ENCODE results near the gene NKX2-4. TPM values are rescaled to one million over a fixed set of nuclear protein-coding genes. Genes with fewer than 3 reads are reported as not detected.

NKX2-4 gene
- total RNA-seq, 1 donor from 2014 or later = not detected

DNA sequence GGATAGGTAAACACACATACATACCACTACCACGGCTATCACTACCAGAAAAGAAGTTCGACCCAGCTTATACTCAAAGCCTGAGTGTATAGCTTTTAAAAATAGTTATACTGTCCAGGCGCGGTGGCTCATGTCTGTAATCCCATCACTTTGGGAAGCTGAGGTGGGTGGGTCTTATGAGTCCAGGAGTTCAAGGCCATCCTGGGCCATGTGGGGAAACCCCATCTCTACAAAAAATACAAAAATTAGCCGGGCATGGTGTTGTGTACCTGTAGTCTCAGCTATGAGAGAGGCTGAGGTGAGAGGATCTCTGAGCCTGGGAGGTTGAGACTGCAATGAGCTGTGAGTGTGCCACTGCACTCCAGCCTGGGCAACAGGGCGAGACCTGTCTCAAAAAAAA is 32.9 kb downstream of the NKX2-4 start:
- no peak for DNase-seq (ENCODE audit: extremely low read depth, low read depth, low spot score)

DNA sequence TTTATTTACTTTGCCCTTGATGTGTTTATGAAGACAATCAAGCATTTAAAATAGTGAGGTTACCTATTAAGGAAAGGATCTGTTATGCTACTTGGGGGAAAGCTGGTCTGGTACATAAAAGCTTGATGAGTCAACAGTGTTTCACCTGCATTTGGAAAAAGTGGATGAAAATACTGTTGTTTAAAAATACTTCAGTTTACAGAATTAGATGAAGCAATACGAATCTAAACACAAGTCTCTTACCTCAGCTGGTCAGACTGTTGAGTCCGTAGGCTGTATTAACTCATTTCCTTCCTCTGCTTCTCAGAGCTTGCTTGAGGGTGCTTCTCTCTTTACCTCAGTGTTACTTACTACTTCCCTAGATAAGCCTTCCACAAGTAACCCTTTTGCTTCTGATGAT is 36.1 kb downstream of the NKX2-4 start:
- peak; percentile 23 for DNase-seq (ENCODE audit: extremely low read depth, low read depth, low spot score)

DNA sequence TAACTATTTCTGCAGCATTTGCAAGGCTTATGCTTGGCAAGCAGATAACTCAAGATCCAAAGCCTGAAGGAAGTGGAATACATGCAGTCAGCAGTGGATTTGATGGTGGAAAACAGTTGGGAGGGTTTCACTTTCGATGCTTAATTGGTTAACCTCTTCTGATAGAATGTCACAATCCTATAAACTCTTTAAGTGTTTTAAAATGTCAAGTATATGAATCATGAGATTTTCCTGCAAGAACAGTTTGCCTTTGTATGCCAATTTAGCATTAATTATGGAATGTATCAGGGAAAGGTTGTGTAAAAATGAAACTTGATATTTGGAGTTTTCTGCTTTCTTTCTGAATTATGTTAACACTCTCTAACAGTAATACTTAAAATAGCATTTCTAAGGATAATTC is 36.6 kb downstream of the NKX2-4 start:
- DNase-seq (ENCODE audit: extremely low read depth, low read depth, low spot score) = no peak

DNA sequence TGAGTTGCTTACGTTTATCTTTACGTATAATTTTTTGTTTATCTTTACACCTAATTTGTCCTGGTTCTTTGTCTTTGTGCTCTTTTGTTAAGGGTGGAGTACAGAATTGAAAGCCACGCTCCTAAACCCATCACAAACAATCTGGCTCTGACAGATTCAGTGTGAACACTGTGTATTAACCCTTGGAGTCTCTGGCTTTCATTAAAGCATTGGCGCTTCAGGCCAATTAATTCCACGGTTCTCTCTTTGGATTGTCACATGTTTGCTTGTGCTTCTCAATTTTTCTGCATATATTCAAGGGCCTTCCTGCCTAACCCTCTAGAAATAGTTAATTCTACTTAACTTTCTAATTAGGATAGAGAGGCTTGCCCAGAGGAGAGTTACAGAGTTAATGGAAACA is 38.6 kb downstream of the NKX2-4 start:
- DNase-seq (ENCODE audit: extremely low read depth, low read depth, low spot score) = no peak

DNA sequence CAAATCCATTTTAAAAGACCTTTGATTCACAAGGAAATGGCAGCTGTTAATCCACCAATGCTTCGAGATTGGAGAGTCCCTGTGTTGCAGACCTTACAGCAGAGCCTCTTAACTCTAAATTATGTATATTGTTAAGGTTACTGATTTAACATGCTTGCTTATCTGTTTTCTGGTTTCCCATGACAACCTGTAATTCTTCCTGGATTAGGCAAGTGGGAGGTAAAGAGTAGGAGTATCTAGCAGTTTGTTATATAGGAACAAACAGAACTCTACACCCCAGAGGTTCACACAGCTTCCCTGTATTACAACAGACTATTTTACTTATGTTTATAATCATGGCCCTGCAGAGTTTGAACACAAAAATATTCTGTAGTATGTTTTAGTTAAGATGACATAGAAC is 39.5 kb downstream of the NKX2-4 start:
- no peak for DNase-seq (ENCODE audit: extremely low read depth, low read depth, low spot score)

DNA sequence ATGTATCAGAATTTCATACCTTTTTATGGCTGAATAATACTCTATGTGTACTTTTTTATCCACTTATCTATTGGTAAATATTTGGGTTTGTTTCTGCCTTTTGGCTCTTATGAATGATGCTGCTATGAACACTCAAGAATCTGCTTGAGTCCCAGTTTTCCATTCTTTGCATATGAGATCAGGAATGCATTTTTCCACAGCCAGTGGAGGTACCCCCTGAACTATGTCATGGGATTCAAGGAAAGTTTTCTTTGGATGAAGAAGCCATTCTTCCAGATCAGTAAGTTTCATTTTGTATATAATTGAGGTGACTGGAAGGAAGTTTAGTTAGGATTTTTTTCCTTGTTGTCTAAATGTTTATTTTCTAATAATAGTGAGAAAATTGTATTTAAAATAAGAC is 40.9 kb downstream of the NKX2-4 start:
- no peak for DNase-seq (ENCODE audit: extremely low read depth, low read depth, low spot score)

DNA sequence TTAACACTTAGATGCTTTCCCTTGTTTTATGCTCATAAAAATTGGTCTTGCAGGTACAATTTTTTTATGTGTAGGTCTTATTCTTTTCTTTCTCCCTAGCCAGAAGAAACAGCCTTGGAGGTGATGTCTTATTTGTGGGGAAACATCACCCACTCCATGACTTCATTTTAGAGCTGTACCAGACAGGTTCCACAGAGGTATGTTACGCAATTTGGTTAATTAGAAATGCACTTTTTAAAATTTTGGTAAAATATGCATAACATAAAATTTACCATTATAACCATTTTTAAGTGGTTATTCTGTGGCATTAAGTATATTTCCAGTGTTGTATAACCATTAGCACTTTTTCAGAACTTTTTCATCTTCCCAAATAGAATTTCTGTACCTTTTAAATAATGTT is 41.3 kb downstream of the NKX2-4 start:
- no peak for DNase-seq (ENCODE audit: extremely low read depth, low read depth, low spot score)

DNA sequence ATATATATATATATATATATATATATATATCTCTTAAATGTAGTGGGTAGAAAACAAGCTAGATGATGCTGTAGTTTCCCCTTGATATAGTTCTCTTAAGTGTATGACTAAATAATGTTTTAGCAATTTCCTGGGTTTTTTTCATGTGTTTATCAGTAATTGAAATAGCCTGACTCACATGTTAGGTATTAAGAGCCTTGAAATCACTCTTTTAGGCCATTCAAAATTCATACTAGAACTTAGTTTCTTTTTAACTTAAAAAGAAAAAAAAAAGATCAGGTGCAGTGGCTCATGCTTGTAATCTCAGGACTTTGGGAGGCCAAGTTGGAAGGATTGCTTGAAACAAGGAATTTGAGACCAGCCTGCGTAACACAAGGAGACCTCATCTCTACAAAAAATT is 44.1 kb downstream of the NKX2-4 start:
- no peak for DNase-seq (ENCODE audit: extremely low read depth, low read depth, low spot score)

DNA sequence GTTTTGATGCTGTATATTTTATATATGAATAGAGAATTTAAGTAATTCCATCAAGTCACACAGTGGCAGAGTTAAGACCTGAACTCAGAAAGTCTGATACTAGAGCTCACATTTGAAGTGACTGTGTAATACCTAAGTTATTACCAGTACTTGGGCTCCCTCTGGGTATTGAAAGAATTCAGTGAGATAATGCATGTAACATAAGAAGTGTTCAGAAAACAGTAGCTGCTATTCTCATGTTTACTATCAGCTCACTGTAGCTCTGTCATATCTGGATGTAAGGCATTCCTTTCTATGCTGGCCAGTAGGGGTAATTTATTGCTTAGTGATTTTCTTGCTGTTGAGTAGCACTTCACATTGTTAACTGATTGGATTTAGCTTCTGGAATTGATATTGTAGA is 44.6 kb downstream of the NKX2-4 start:
- no peak for DNase-seq (ENCODE audit: extremely low read depth, low read depth, low spot score)

Other genes starting within 250 kb of the NKX2-4 start
- 67.5 and 71.9 TPM in 2 replicates for gene XRN2, start 94.2 kb downstream of the NKX2-4 start, total RNA-seq
- not detected in 2 replicates for gene NKX2-2, start 116.5 kb upstream of the NKX2-4 start, total RNA-seq